D341Med (cell line): ENCODE measurements around the gene SLC36A3.
"Not testable (repeated sequence)": the region's sequence is repeated elsewhere in the genome, so short reads cannot be mapped to it uniquely, and the experiment has no call there.

Experiments used
- DNase-seq: peaks from one replicate; pipeline ENCODE4 v3.0.0; 2012; ENCODE audit warnings: low spot score

The SLC36A3 gene

DNA sequence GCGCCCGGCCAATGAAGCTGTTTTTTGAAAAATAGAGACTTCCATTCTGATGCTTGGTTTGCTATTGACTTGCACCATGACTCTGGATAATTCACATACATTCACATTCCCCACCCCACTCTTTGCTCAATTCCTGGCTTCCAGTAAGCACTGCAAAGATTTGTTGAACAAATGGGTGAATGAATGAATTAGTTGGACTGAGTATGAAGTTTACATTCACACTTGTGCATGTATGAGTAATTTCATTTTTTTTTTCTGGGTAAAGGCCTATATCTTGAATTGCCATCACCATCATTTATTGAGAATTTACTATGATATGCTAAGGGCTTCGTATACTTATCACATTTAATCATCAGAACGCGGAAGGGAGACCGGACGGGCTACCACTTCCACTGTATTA lies 65.9 kb downstream of the SLC36A3 start:
- no peak for DNase-seq

GRCh38 chr5:151236888-151237287 lies 66.7 kb downstream of the SLC36A3 start:
- DNase-seq: no peak

DNA sequence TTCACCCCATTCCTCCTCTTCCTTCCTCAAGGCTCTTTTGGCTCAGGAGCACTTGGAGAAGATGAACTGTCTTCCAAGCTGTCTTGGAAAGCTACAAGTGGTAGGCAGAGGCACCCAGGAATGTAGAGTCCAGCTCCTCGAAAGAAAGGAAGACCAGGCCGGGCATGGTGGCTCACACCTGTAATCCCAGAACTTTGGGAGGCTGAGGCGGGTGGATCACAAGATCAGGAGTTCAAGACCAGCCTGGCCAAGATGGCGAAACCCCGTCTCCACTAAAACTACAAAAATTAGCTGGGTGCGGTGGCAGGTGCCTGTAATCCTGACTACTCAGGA lies 68.4 kb downstream of the SLC36A3 start:
- DNase-seq: not testable (repeated sequence)

GRCh38 chr5:151234476-151235238 lies 68.9 kb downstream of the SLC36A3 start:
- DNase-seq: no peak

GRCh38 chr5:151233616-151234085 lies 69.9 kb downstream of the SLC36A3 start:
- no peak for DNase-seq

- no peak for DNase-seq
Observed at GRCh38 chr5:151231359-151231758, 72.2 kb downstream of the SLC36A3 start.

GRCh38 chr5:151230048-151230680 lies 73.4 kb downstream of the SLC36A3 start:
- DNase-seq: no peak

GRCh38 chr5:151228986-151229385 lies 74.6 kb downstream of the SLC36A3 start:
- DNase-seq: no peak

DNA sequence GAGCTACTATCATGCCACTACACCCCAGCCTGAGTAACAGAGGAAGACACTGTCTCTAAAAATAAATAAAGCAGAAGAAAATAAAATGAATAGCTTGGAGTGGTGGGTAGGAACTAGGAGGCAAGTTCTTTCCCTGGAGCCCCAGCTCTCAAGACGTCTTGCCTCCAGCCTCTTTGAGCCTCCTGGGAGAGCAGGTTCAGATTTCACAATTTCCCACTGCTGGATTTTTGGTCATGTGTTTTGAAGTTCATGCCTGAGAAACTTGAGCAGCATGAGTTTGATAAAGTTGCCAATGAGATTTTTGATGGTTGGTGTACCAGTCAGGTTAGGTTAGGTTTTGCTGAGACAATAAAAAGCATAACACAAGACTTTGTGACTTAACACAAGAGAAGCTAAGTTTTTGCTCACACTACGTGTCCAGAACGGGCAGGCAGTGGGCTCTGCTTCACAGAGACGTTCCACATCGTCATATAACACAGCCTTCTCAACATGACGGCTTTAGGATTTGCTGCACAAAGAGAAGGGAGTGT lies 75.6 kb downstream of the SLC36A3 start:
- no peak for DNase-seq
